Measurements from ENCODE around the gene THSD4.

GRCh38 chr15:71344316-71344715 is 229.0 kb downstream of the THSD4 start:
- TF ChIP-seq CTCF (IDR thresholded peaks at IDR 0.05) (no peak), POLR2A (IDR thresholded peaks at IDR 0.05) (no peak)

Data from suprapubic skin (tissue), 3 donors.